Hepatocyte (in vitro differentiated cells): ENCODE results near the gene MAGED1. TPM values are rescaled to one million over a fixed set of nuclear protein-coding genes. Genes with fewer than 3 reads are reported as not detected.
"Not testable (repeated sequence)": the region's sequence is repeated elsewhere in the genome, so short reads cannot be mapped to it uniquely, and the experiment has no call there.

Experiments used
- DNase-seq: peaks from one replicate; pipeline ENCODE4 v3.0.0-alpha.2; 2016; ENCODE audit warnings: low spot score
- H2AFZ ChIP-seq: fragments of 200-600 bp; sonication (generic); 2 replicates; pipeline ENCODE4 v1.6.0; 2016; ENCODE audit warnings: antibody characterized with exemption, mild to moderate bottlenecking
- H3K27ac ChIP-seq: fragments of 200-600 bp; sonication (generic); 2 replicates; pipeline ENCODE4 v1.5.1; 2016; ENCODE audit warnings: mild to moderate bottlenecking
- H3K27me3 ChIP-seq: fragments of 200-600 bp; sonication (generic); 2 replicates; pipeline ENCODE4 v1.6.1; 2016
- H3K36me3 ChIP-seq: fragments of 200-600 bp; sonication (generic); replicated peaks from 2 replicates; pipeline ENCODE4 v1.5.1; 2016; ENCODE audit warnings: low read depth; ENCODE audit not compliant: insufficient read depth
- H3K4me1 ChIP-seq: fragments of 200-600 bp; sonication (generic); 2 replicates; pipeline ENCODE4 v1.5.1; 2016; ENCODE audit warnings: mild to moderate bottlenecking, moderate library complexity; ENCODE audit not compliant: insufficient read depth
- H3K4me2 ChIP-seq: fragments of 200-600 bp; sonication (generic); 2 replicates; pipeline ENCODE4 v1.6.0; 2016
- H3K4me3 ChIP-seq: fragments of 200-600 bp; sonication (generic); 2 replicates; pipeline ENCODE4 v1.5.1; 2016; ENCODE audit warnings: mild to moderate bottlenecking
- H3K79me2 ChIP-seq: fragments of 200-600 bp; sonication (generic); 2 replicates; pipeline ENCODE4 v1.6.0; 2017; ENCODE audit warnings: mild to moderate bottlenecking
- H3K9me2 ChIP-seq: fragments of 200-600 bp; sonication (generic); replicated peaks from 2 replicates; pipeline ENCODE4 v1.6.0; 2017; ENCODE audit warnings: mild to moderate bottlenecking; ENCODE audit not compliant: insufficient read depth
- H3K9me3 ChIP-seq: fragments of 200-600 bp; sonication (generic); 2 replicates; pipeline ENCODE4 v1.5.1; 2016; ENCODE audit warnings: low read depth, mild to moderate bottlenecking
- H4K20me1 ChIP-seq: fragments of 200-600 bp; sonication (generic); 2 replicates; pipeline ENCODE4 v1.6.0; 2016; ENCODE audit warnings: mild to moderate bottlenecking; ENCODE audit not compliant: insufficient read depth, poor library complexity, severe bottlenecking
- EZH2 ChIP-seq: fragments of 200-600 bp; sonication (generic); IDR thresholded peaks from 2 replicates; pipeline ENCODE4 v1.6.1; 2016; ENCODE audit warnings: antibody characterized with exemption, mild to moderate bottlenecking, borderline replicate concordance
- EZH2phosphoT487 ChIP-seq: fragments of 200-600 bp; sonication (generic); IDR thresholded peaks from one replicate; pipeline ENCODE4 v1.6.1; 2018; ENCODE audit warnings: antibody characterized with exemption, mild to moderate bottlenecking, low read depth, moderate library complexity; ENCODE audit not compliant: unreplicated experiment, severe bottlenecking
- WGBS: methylation state at CpG from one replicate; pipeline ENCODE4 v1.1.6; 2016; ENCODE audit warnings: low lambda C conversion rate; ENCODE audit errors: missing lambda C conversion rate; 5-methylcytosine and 5-hydroxymethylcytosine counted together
- polyA plus RNA-seq: library from polyadenylated mRNA; unstranded; fragments of >200 nt; fragmentation: Nextera tagmentation; extraction: Ambion mirVana; gene quantifications from 2 replicates; pipeline ENCODE4 v1.2.1, GENCODE V29; 2016
- total RNA-seq: library from RNA; depleted of rRNA; stranded (reverse); fragments of >200 nt; gene quantifications from 2 replicates; pipeline ENCODE4 v1.2.3, GENCODE V29; 2014
- TF ChIP-seq, protein P1 (sequence below): fragments of 200-600 bp; sonication (generic); IDR thresholded peaks from 2 replicates; pipeline ENCODE4 v1.5.1; 2016; ENCODE audit warnings: antibody characterized with exemption, mild to moderate bottlenecking; ENCODE audit not compliant: poor library complexity

The MAGED1 gene
- total and polyA plus RNA-seq, 2 experiments from 2014 or later, result 262 to 478 TPM

DNA sequence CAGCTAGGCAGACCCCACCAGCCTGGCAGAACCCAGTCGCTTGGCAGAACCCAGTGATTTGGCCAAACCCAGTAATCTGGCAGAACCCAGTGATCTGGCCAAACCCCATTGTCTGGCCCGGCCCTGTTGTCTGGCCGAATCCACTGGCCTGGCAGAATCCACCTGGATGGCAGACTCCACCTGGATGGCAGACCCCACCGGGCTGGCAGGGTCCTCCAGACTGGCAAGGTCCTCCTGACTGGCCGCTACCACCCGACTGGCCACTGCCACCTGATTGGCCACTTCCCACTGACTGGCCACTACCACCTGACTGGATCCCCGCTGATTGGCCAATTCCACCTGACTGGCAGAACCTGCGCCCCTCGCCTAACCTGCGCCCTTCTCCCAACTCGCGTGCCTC, 3.2 kb downstream of the MAGED1 start:
- WGBS, result 87% methylated on average over 12 of the region's 12 CpGs

DNA sequence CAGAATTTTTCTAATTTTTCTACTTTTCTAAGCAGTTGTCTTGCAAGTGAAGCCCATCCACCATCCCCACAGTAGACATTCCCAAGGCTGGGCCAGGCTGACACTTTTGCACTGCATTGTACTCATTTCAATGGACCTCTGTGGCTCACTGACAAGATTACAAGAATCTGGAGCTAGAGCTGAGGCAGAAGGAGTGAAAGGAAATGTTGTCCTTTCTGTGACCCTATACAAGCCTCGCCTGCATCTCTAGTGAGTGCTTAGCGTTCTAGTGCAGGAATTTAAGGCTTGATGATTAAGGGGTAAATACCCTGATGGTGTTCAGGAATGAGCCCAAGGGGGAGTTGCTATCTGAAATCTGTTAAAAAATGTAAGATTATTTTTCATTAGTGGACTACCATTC, 6.3 kb downstream of the MAGED1 start:
- TF ChIP-seq, protein P1, sequence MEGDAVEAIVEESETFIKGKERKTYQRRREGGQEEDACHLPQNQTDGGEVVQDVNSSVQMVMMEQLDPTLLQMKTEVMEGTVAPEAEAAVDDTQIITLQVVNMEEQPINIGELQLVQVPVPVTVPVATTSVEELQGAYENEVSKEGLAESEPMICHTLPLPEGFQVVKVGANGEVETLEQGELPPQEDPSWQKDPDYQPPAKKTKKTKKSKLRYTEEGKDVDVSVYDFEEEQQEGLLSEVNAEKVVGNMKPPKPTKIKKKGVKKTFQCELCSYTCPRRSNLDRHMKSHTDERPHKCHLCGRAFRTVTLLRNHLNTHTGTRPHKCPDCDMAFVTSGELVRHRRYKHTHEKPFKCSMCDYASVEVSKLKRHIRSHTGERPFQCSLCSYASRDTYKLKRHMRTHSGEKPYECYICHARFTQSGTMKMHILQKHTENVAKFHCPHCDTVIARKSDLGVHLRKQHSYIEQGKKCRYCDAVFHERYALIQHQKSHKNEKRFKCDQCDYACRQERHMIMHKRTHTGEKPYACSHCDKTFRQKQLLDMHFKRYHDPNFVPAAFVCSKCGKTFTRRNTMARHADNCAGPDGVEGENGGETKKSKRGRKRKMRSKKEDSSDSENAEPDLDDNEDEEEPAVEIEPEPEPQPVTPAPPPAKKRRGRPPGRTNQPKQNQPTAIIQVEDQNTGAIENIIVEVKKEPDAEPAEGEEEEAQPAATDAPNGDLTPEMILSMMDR, result no peak
- TF ChIP-seq EZH2, result no peak
- TF ChIP-seq EZH2phosphoT487, result no peak
- Histone ChIP-seq H3K9me2 (no peaks in the 10 kb centered on the region), H3K27ac (no peak overlapping the region), H3K79me2 (peaks cover 23% of the 10 kb centered on the region), H2AFZ (no peak overlapping the region), H3K4me3 (no peak overlapping the region), H3K4me2 (no peak overlapping the region), H3K36me3 (no peaks in the 10 kb centered on the region), H3K27me3 (no peaks in the 10 kb centered on the region), H3K9me3 (no peaks in the 10 kb centered on the region), H4K20me1 (peaks cover 45% of the 10 kb centered on the region), H3K4me1 (no peaks in the 10 kb centered on the region)
- DNase-seq, result no peak
- 58% methylated on average over 2 of the region's 2 CpGs for WGBS

More for the DNA sequence above, 3.2 kb downstream of the MAGED1 start:
- Histone ChIP-seq H3K4me2 (peak overlapping the region; percentile 88), H3K9me3 (no peaks in the 10 kb centered on the region), H2AFZ (no peak overlapping the region), H4K20me1 (peaks cover 41% of the 10 kb centered on the region), H3K9me2 (no peaks in the 10 kb centered on the region), H3K27me3 (no peaks in the 10 kb centered on the region), H3K4me3 (no peak overlapping the region), H3K27ac (no peak overlapping the region), H3K36me3 (no peaks in the 10 kb centered on the region), H3K79me2 (peaks cover 35% of the 10 kb centered on the region), H3K4me1 (peaks cover 7% of the 10 kb centered on the region)
- TF ChIP-seq EZH2 (no peak), EZH2phosphoT487 (no peak)
- TF ChIP-seq, protein P1, result no peak
- DNase-seq, result no peak

- H3K27ac ChIP-seq, result no peak overlapping the region
- H3K79me2 ChIP-seq, result no peaks in the 10 kb centered on the region
- no peaks in the 10 kb centered on the region for H3K4me1 ChIP-seq
- H2AFZ ChIP-seq, result no peak overlapping the region
- H3K4me3 ChIP-seq, result no peak overlapping the region
- no peak for TF ChIP-seq EZH2
- TF ChIP-seq, protein P1, result no peak
- TF ChIP-seq EZH2phosphoT487, result no peak
- peaks cover 22% of the 10 kb centered on the region for H4K20me1 ChIP-seq
- no peaks in the 10 kb centered on the region for H3K27me3 ChIP-seq
- WGBS, result 84% methylated on average over 5 of the region's 5 CpGs
- no peaks in the 10 kb centered on the region for H3K9me3 ChIP-seq
- H3K36me3 ChIP-seq, result no peaks in the 10 kb centered on the region
- no peak overlapping the region for H3K4me2 ChIP-seq
- no peak for DNase-seq
- H3K9me2 ChIP-seq, result no peaks in the 10 kb centered on the region
Measured at GRCh38 chrX:51902510-51903050, 9.2 kb downstream of the MAGED1 start.

DNA sequence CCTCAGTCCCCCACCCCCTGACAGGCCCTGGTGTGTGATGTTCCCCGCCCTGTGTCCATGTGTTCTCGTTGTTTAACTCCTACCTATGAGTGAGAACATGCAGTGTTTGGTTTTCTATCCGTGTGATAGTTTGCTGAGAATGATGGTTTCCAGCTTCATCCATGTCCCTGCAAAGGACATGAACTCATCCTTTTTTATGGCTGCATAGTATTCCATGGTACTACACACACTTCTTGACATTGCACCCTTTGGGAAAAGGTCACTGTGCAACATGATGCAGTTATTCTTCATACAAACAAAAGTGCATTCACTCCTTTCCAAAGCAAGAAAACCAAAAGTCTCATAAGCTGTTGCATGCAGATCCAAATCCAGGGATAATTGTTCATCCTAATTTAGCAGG, 11.7 kb downstream of the MAGED1 start:
- not testable (repeated sequence) for H3K4me1 ChIP-seq, H2AFZ ChIP-seq, H3K79me2 ChIP-seq, H3K9me2 ChIP-seq, H4K20me1 ChIP-seq, H3K27ac ChIP-seq, DNase-seq, H3K9me3 ChIP-seq, H3K36me3 ChIP-seq, H3K4me2 ChIP-seq, H3K4me3 ChIP-seq, H3K27me3 ChIP-seq
- 90% methylated on average over 3 of the region's 3 CpGs for WGBS
